Neuronal stem cell (in vitro differentiated cells): ENCODE data around the gene BAZ1A.

Source experiments
- DNase-seq: peaks from one replicate; pipeline ENCODE4 v3.0.0-alpha.2; 2013; ENCODE audit warnings: low spot score
- H2AFZ ChIP-seq: one replicate; pipeline ENCODE4 v1.6.1; 2013; ENCODE audit warnings: mild to moderate bottlenecking, low read length, inconsistent platforms
- H2AK5ac ChIP-seq: 2 replicates; pipeline ENCODE4 v1.6.1; 2013; ENCODE audit warnings: low read depth, mild to moderate bottlenecking, inconsistent platforms, low read length, moderate library complexity, mixed read lengths
- H2BK120ac ChIP-seq: 2 replicates; pipeline ENCODE4 v1.6.1; 2013; ENCODE audit warnings: low read depth, mild to moderate bottlenecking, inconsistent platforms, low read length, moderate library complexity, mixed read lengths
- H2BK12ac ChIP-seq: one replicate; pipeline ENCODE4 v1.6.1; 2013; ENCODE audit warnings: low read length, inconsistent platforms
- H2BK15ac ChIP-seq: 2 replicates; pipeline ENCODE4 v1.6.1; 2013; ENCODE audit warnings: mild to moderate bottlenecking, low read length, inconsistent platforms, mixed read lengths
- H2BK5ac ChIP-seq: one replicate; pipeline ENCODE4 v1.6.1; 2013; ENCODE audit warnings: inconsistent platforms, mild to moderate bottlenecking, low read length, moderate library complexity
- H3K14ac ChIP-seq: one replicate; pipeline ENCODE4 v1.6.1; 2013; ENCODE audit warnings: low read length, inconsistent platforms
- H3K18ac ChIP-seq: 2 replicates; pipeline ENCODE4 v1.6.1; 2013; ENCODE audit warnings: low read length, inconsistent platforms
- H3K23ac ChIP-seq: 2 replicates; pipeline ENCODE4 v1.6.1; 2013; ENCODE audit warnings: low read depth, mild to moderate bottlenecking, mixed read lengths, low read length, inconsistent platforms; ENCODE audit not compliant: poor library complexity
- H3K27ac ChIP-seq: replicated peaks from 3 replicates; pipeline ENCODE4 v1.5.1; 2013; ENCODE audit warnings: low read length, inconsistent platforms
- H3K27me3 ChIP-seq, 3 experiments: 2 replicates each; pipeline ENCODE4 v1.6.1; 2013; ENCODE audit warnings: low read length in 3 of 3, mild to moderate bottlenecking in 2 of 3, inconsistent platforms in 1 of 3, low read depth in 1 of 3, mixed read lengths in 1 of 3, moderate library complexity in 1 of 3; ENCODE audit not compliant: control insufficient read depth in 3 of 3, insufficient read depth in 3 of 3
- H3K36me3 ChIP-seq, 2 donors: replicated peaks in 1 of 2; 2 replicates each; pipeline ENCODE4 v1.6.1; 2013; ENCODE audit warnings: low read length in 2 of 2; ENCODE audit not compliant: control insufficient read depth in 2 of 2, insufficient read depth in 2 of 2
- H3K4ac ChIP-seq: 2 replicates; pipeline ENCODE4 v1.6.1; 2013; ENCODE audit warnings: inconsistent platforms, mild to moderate bottlenecking, low read length, moderate library complexity
- H3K4me1 ChIP-seq, 2 donors: 1 replicate in 1 of 2; 2 replicates in 1 of 2; pipeline ENCODE4 v1.6.1; 2013; ENCODE audit warnings: low read length in 2 of 2, low read depth in 1 of 2; ENCODE audit not compliant: control insufficient read depth in 2 of 2, insufficient read depth in 1 of 2
- H3K4me2 ChIP-seq: one replicate; pipeline ENCODE4 v1.6.1; 2013; ENCODE audit warnings: mild to moderate bottlenecking, low read length, inconsistent platforms; ENCODE audit not compliant: insufficient read depth, poor library complexity, severe bottlenecking
- H3K4me3 ChIP-seq, 2 donors: 2 replicates each; pipeline ENCODE4 v1.5.1; 2013; ENCODE audit warnings: low read length in 2 of 2, mild to moderate bottlenecking in 2 of 2, inconsistent platforms in 1 of 2, moderate library complexity in 1 of 2
- H3K79me1 ChIP-seq: one replicate; pipeline ENCODE4 v1.6.1; 2013; ENCODE audit warnings: low read depth, mild to moderate bottlenecking, inconsistent platforms, low read length, moderate library complexity
- H3K9ac ChIP-seq: one replicate; pipeline ENCODE4 v1.6.1; 2013; ENCODE audit warnings: mild to moderate bottlenecking, low read depth, low read length, inconsistent platforms; ENCODE audit not compliant: poor library complexity
- H3K9me3 ChIP-seq, 2 donors: replicated peaks in 1 of 2; 2 replicates each; pipeline versions ENCODE3 to v1.6.1; 2013; ENCODE audit warnings: low read length in 2 of 2, mild to moderate bottlenecking in 2 of 2, inconsistent platforms in 1 of 2, low read depth in 1 of 2, mixed read lengths in 1 of 2, moderate library complexity in 1 of 2; ENCODE audit not compliant: control insufficient read depth in 2 of 2, insufficient read depth in 1 of 2
- H4K8ac ChIP-seq: one replicate; pipeline ENCODE4 v1.6.1; 2013; ENCODE audit warnings: low read depth, mild to moderate bottlenecking, inconsistent platforms, low read length, moderate library complexity
- H4K91ac ChIP-seq: one replicate; pipeline ENCODE4 v1.6.1; 2013; ENCODE audit warnings: low read length, low read depth, mild to moderate bottlenecking, inconsistent platforms; ENCODE audit not compliant: poor library complexity
- WGBS, 2 donors: extraction: QIAGEN DNeasy Blood & Tissue Kit; methylation state at CpG; one replicate each; pipeline ENCODE4 v1.1.7; 2013; ENCODE audit warnings: missing lambda C conversion rate in 2 of 2, mixed read lengths in 1 of 2; ENCODE audit not compliant: insufficient read length in 2 of 2, insufficient replicate concordance in 1 of 2; ENCODE audit errors: extremely low coverage in 2 of 2; 5-methylcytosine and 5-hydroxymethylcytosine counted together

The BAZ1A gene

DNA sequence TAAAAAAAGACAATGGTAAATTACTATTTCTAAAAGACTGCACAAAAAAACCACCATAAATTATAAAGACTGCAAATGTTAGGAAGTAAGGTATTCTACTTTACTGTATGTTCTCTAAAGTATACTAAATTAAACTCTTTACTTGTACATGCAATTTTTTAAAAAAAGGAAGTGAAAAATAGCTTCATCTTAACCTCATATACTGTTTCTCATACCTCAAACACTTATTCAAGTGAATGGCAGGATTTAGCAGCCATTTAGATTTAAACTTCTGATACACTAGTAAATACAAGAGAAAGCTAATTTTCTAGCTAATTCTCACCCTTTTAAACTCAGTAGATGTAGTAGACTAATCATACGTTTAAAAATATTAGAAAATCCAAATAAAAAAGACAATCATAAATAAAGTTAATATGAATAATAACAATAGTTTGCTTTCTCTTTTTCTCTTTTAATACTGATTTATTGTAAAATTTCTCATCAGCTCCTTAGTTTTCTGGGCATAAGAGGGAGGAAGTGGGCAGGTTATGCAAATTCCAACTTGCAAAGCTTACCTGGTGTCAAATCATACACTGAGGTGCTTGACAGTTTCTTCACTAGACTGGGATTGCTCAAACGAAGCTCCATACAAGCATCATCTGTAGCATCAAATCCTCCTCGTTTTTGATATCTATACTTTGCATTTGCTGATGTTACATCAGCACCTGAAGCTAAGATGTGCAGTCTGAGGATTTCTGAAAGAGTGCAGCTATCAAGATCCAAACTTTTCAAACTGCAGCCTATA, 89.7 kb downstream of the BAZ1A start:
- Histone ChIP-seq H2AFZ (no peak overlapping the region), H3K23ac (no peak overlapping the region), H3K4me1 (no peaks in the 10 kb centered on the region), H3K27me3 (no peaks in the 10 kb centered on the region), H3K79me1 (no peaks in the 10 kb centered on the region), H2AK5ac (no peak overlapping the region), H3K9ac (no peak overlapping the region), H4K8ac (no peak overlapping the region), H3K36me3 (peaks cover 2 to 85% of the 10 kb centered on the region in 2 donors), H3K14ac (no peak overlapping the region), H2BK12ac (no peak overlapping the region), H4K91ac (no peak overlapping the region), H3K9me3 (no peaks in the 10 kb centered on the region), H3K4ac (no peak overlapping the region), H3K4me2 (no peak overlapping the region), H3K18ac (no peak overlapping the region), H2BK15ac (no peak overlapping the region), H2BK5ac (no peak overlapping the region), H3K4me3 (no peak overlapping the region), H2BK120ac (no peak overlapping the region), H3K27ac (no peak overlapping the region)
- DNase-seq: no peak
- WGBS, 2 donors: no CpG with 5 or more reads among the region's 3 CpGs

DNA sequence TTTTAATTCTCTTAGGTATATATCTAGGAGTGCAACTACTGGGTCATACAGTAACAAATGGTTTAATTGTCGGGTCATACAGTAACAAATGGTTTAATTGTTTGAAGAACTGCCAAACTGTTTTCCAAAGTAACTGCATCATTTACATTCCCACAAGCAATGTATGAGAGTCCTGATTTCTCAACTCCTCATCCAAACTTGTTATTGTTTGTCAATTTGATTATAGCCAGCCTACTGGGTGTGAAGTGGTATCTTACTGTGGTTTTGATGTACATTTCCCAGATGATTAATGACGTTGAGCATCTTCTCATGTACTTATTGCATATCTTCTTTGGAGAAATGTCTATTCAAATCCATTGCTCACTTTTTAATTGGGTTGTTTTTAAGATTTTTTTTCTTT, 93.1 kb downstream of the BAZ1A start:
- Histone ChIP-seq H3K9ac (no peak overlapping the region), H3K9me3 (no peaks in the 10 kb centered on the region), H3K14ac (no peak overlapping the region), H2AFZ (no peak overlapping the region), H3K4me2 (no peak overlapping the region), H4K91ac (no peak overlapping the region), H3K36me3 (peaks cover 2 to 85% of the 10 kb centered on the region in 2 donors), H3K79me1 (no peaks in the 10 kb centered on the region), H2AK5ac (no peak overlapping the region), H2BK5ac (no peak overlapping the region), H2BK120ac (no peak overlapping the region), H3K4ac (no peak overlapping the region), H4K8ac (no peak overlapping the region), H3K23ac (no peak overlapping the region), H3K4me1 (no peaks in the 10 kb centered on the region), H2BK15ac (no peak overlapping the region), H3K27me3 (no peaks in the 10 kb centered on the region), H3K18ac (no peak overlapping the region), H2BK12ac (no peak overlapping the region), H3K4me3 (no peak overlapping the region), H3K27ac (no peak overlapping the region)
- WGBS, 2 donors: no CpG with 5 or more reads among the region's 2 CpGs
- no peak for DNase-seq

DNA sequence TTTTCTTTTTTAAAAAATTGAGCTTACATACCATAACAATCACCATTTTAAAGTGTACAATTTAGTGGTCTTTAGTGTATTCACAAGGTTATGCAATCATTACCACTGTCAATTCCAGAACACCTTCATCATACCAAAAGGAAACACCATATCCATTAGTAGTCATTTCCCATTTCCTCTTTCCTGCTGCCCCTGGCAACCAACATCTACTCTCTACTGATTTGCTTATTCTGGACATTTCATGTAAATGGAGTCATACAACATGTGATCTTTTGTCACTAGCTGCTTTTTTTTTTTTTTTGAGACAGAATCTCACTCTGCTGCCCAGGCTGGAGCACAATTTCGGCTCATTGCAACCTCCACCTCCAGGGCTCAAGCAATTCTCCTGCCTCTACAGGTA, 93.9 kb downstream of the BAZ1A start:
- Histone ChIP-seq H3K23ac (no peak overlapping the region), H3K14ac (no peak overlapping the region), H2BK12ac (no peak overlapping the region), H4K8ac (no peak overlapping the region), H3K9me3 (no peaks in the 10 kb centered on the region), H3K9ac (no peak overlapping the region), H3K27ac (no peak overlapping the region), H3K18ac (no peak overlapping the region), H3K4me3 (no peak overlapping the region), H3K36me3 (peaks cover 2 to 92% of the 10 kb centered on the region in 2 donors), H4K91ac (no peak overlapping the region), H2AFZ (no peak overlapping the region), H2BK5ac (no peak overlapping the region), H3K79me1 (no peaks in the 10 kb centered on the region), H2BK15ac (no peak overlapping the region), H3K4me2 (no peak overlapping the region), H2BK120ac (no peak overlapping the region), H2AK5ac (no peak overlapping the region), H3K27me3 (no peaks in the 10 kb centered on the region), H3K4me1 (no peaks in the 10 kb centered on the region), H3K4ac (no peak overlapping the region)
- no peak for DNase-seq
- WGBS, 2 donors: no CpG with 5 or more reads among the region's 1 CpG

DNA sequence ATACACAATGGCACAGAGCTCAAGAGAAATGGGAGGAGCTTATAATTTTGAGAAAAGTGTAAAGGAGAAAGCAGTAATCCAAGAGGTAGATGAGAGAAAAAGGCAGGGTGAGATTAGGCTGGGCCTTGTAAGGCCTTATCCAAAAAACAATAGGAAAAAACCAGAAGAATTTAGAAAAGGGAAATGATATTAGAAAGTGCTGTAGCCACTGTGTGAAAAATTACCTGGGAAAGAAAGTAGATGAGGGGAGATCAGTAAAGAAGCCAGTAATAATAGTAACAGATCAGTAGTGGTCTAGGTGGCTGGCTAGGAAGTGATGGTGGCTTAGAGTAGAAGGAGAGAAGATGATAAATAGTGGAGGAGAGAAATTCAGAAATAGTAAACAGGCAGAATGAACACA, 94.5 kb downstream of the BAZ1A start:
- H3K14ac ChIP-seq: no peak overlapping the region
- H2BK120ac ChIP-seq: no peak overlapping the region
- no peaks in the 10 kb centered on the region for H3K27me3 ChIP-seq
- no peak overlapping the region for H2AFZ ChIP-seq
- no peak overlapping the region for H3K9ac ChIP-seq
- H3K23ac ChIP-seq: no peak overlapping the region
- no peak overlapping the region for H3K18ac ChIP-seq
- no peak overlapping the region for H3K4me2 ChIP-seq
- no peak overlapping the region for H3K27ac ChIP-seq
- H4K8ac ChIP-seq: no peak overlapping the region
- H3K4ac ChIP-seq: no peak overlapping the region
- no peak overlapping the region for H2BK5ac ChIP-seq
- H2BK12ac ChIP-seq: no peak overlapping the region
- H3K4me1 ChIP-seq: no peaks in the 10 kb centered on the region
- no peaks in the 10 kb centered on the region for H3K9me3 ChIP-seq
- H2BK15ac ChIP-seq: no peak overlapping the region
- no peak for DNase-seq
- H3K36me3 ChIP-seq: peaks cover 3 to 92% of the 10 kb centered on the region in 2 donors
- H3K4me3 ChIP-seq: no peak overlapping the region
- no peak overlapping the region for H2AK5ac ChIP-seq
- H3K79me1 ChIP-seq: no peaks in the 10 kb centered on the region
- H4K91ac ChIP-seq: no peak overlapping the region
